K562 (cell line): ENCODE measurements around the gene PLEKHA6. TPM values are rescaled to one million over a fixed set of nuclear protein-coding genes. Genes with fewer than 3 reads are reported as not detected.

Source experiments
- ATAC-seq: fragments of 200-7000 bp; cut with Tn5 transposase; 3 replicates; pipeline ENCODE4 v1.9.1; 2020; ENCODE audit warnings: moderate library complexity
- BruUV-seq: library from RNA; stranded (reverse); fragments of 400-500 nt; replicated peaks from 2 replicates; lab custom pipeline; 2021; lab: Mats Ljungman, UMichigan
- CTCF ChIA-PET: fragments of 300-600 bp; formaldehyde crosslinking; extraction: SDS; loops from one replicate; lab custom pipeline; 2021; ENCODE audit warnings: low intra/inter-chr PET ratio; lab: Yijun Ruan, JAX
- POLR2A ChIA-PET: fragments of 300-600, 350-650 bp; sonication (Branson Sonifier 250); formaldehyde crosslinking; extraction: SDS; loops from one replicate; lab custom pipeline; 2021; ENCODE audit warnings: antibody characterized with exemption, inconsistent platforms; lab: Yijun Ruan, JAX
- DNase-seq, 4 experiments: peaks; one replicate each; pipeline versions ENCODE4 v3.0.0 to v3.0.0-alpha.2; 2011 to 2018; ENCODE audit warnings: low spot score in 3 of 4, mixed read lengths in 3 of 4; ENCODE audit errors: extremely low read depth in 1 of 4
- FAIRE-seq: peaks from 2 replicates; lab custom pipeline; 2011; peaks lifted over from hg19 to GRCh38; lab: Jason Lieb, UNC
- H2AFZ ChIP-seq: 2 replicates; pipeline ENCODE4 v1.6.0; 2011; ENCODE audit warnings: low read depth, low read length, control low read depth, inconsistent platforms
- H3K27ac ChIP-seq: fragments of 200-600 bp; 3 replicates; pipeline ENCODE4 v1.8.0; 2011; ENCODE audit warnings: low read depth, mild to moderate bottlenecking, control low read depth, inconsistent platforms, low read length, moderate library complexity, mixed read lengths; ENCODE audit errors: extremely low read depth
- H3K27me3 ChIP-seq, 2 experiments: fragments of 300-600 bp in 1 of 2; 2 replicates in 1 of 2; 3 replicates in 1 of 2; pipeline versions ENCODE4 v1.6.0 to v1.8.0; 2011; ENCODE audit warnings: inconsistent platforms in 2 of 2, low read length in 2 of 2, mild to moderate bottlenecking in 1 of 2, mixed read lengths in 1 of 2, moderate library complexity in 1 of 2; ENCODE audit not compliant: control insufficient read depth in 2 of 2, insufficient read depth in 2 of 2
- H3K36me3 ChIP-seq: fragments of 300-600 bp; 3 replicates; pipeline ENCODE4 v1.8.0; 2011; ENCODE audit warnings: mild to moderate bottlenecking, low read length, inconsistent platforms; ENCODE audit not compliant: control insufficient read depth, insufficient read depth
- H3K4me1 ChIP-seq, 2 experiments: fragments of 200-600 bp in 1 of 2; replicated peaks in 1 of 2; 2 replicates in 1 of 2; 3 replicates in 1 of 2; pipeline versions ENCODE4 v1.5.1 to v1.8.0; 2011; ENCODE audit warnings: inconsistent platforms in 2 of 2, low read length in 2 of 2, mild to moderate bottlenecking in 1 of 2, mixed read lengths in 1 of 2, moderate library complexity in 1 of 2; ENCODE audit not compliant: control insufficient read depth in 2 of 2, insufficient read depth in 2 of 2
- H3K4me2 ChIP-seq: 2 replicates; pipeline ENCODE4 v1.6.1; 2011; ENCODE audit warnings: low read length, control low read depth, inconsistent platforms, mixed read lengths; ENCODE audit not compliant: insufficient read depth
- H3K4me3 ChIP-seq: fragments of 200-600 bp; sonication (generic), shearing (Covaris generic); 2 replicates; pipeline ENCODE4 v1.5.1; 2016; ENCODE audit warnings: control low read depth, inconsistent platforms
- H3K79me2 ChIP-seq: fragments of 200-600 bp; 3 replicates; pipeline ENCODE4 v1.8.0; 2011; ENCODE audit warnings: low read length, inconsistent platforms; ENCODE audit not compliant: control insufficient read depth, insufficient read depth
- H3K9ac ChIP-seq, 2 experiments: 2 replicates each; pipeline versions ENCODE4 v1.6.0 to v1.6.1; 2011; ENCODE audit warnings: low read depth in 2 of 2, low read length in 2 of 2, control low read depth in 1 of 2, inconsistent platforms in 1 of 2, mild to moderate bottlenecking in 1 of 2, mixed read lengths in 1 of 2; ENCODE audit not compliant: insufficient read depth in 1 of 2
- H3K9me1 ChIP-seq: one replicate; pipeline ENCODE4 v1.6.0; 2011; ENCODE audit warnings: inconsistent platforms, mild to moderate bottlenecking, low read length, moderate library complexity; ENCODE audit not compliant: control insufficient read depth, insufficient read depth
- H3K9me3 ChIP-seq: replicated peaks from 2 replicates; pipeline ENCODE4 v1.5.1; 2011; ENCODE audit warnings: low read depth, low read length, inconsistent platforms; ENCODE audit not compliant: control insufficient read depth, insufficient read depth
- H4K20me1 ChIP-seq: replicated peaks from 2 replicates; pipeline ENCODE4 v1.6.1; 2011; ENCODE audit warnings: low read length, inconsistent platforms, mixed read lengths; ENCODE audit not compliant: control insufficient read depth, insufficient read depth
- E2F1 ChIP-seq: sonication (generic); formaldehyde crosslinking; IDR thresholded peaks from 2 replicates; pipeline ENCODE4 v1.8.1; 2023; ENCODE audit warnings: mild to moderate bottlenecking, missing genetic modification reagents, moderate library complexity
- ELF2 ChIP-seq: fragments of 250-450 bp; sonication (Bioruptor Pico); IDR thresholded peaks from 2 replicates; pipeline ENCODE4 v1.5.0; 2021; ENCODE audit warnings: mild to moderate bottlenecking
- KAT2B ChIP-seq: IDR thresholded peaks from one replicate; pipeline ENCODE4 v1.6.1; 2012; ENCODE audit warnings: low read depth, mild to moderate bottlenecking, control low read depth, inconsistent platforms, low read length, moderate library complexity
- KLF10 ChIP-seq: fragments of 250-450 bp; sonication (Bioruptor Pico); IDR thresholded peaks from 2 replicates; pipeline ENCODE4 v1.6.1; 2021; ENCODE audit warnings: matching md5 sums
- MAZ ChIP-seq, 2 experiments: fragments of 450-650 bp in 1 of 2; sonication (generic) in 1 of 2; formaldehyde crosslinking; IDR thresholded peaks in 1 of 2; conservative IDR thresholded peaks in 1 of 2; 2 replicates each; pipeline versions ENCODE4 v1.4.0 to v1.5.0; 2020; ENCODE audit warnings: mild to moderate bottlenecking in 1 of 2, missing genetic modification reagents in 1 of 2
- NCOA6 ChIP-seq: fragments of 450-650 bp; IDR thresholded peaks from 2 replicates; pipeline ENCODE4 v1.6.1; 2017; ENCODE audit warnings: mild to moderate bottlenecking
- SRSF3 ChIP-seq: fragments of 200-400 bp; formaldehyde crosslinking; IDR thresholded peaks from 2 replicates; pipeline ENCODE4 v1.6.1; 2016; ENCODE audit warnings: mild to moderate bottlenecking, low read length, moderate library complexity; ENCODE audit not compliant: insufficient read depth
- TARDBP ChIP-seq: fragments of 450-650 bp; IDR thresholded peaks from 2 replicates; pipeline ENCODE4 v1.6.1; 2016
- TGIF2 ChIP-seq: sonication (generic); formaldehyde crosslinking; IDR thresholded peaks from 2 replicates; pipeline ENCODE4 v1.8.1; 2022; ENCODE audit warnings: mild to moderate bottlenecking, missing genetic modification reagents, moderate library complexity
- VEZF1 ChIP-seq: fragments of 200-800 bp; sonication (Bioruptor generic); IDR thresholded peaks from 2 replicates; pipeline ENCODE4 v1.6.1; 2017; ENCODE audit warnings: missing genetic modification characterization, missing compliant biosample characterization
- XRCC3 ChIP-seq: fragments of 450-650 bp; IDR thresholded peaks from 2 replicates; pipeline ENCODE4 v1.6.1; 2017; ENCODE audit warnings: mild to moderate bottlenecking, moderate library complexity
- ZFP1 ChIP-seq: fragments of 450-650 bp; formaldehyde crosslinking; IDR thresholded peaks from 2 replicates; pipeline ENCODE4 v1.4.0; 2020; ENCODE audit warnings: mild to moderate bottlenecking, mixed read lengths
- ZNF507 ChIP-seq: conservative IDR thresholded peaks from 2 replicates; pipeline ENCODE4 v1.6.1; 2017; ENCODE audit warnings: missing genetic modification characterization, missing compliant biosample characterization
- WGBS: fragments of 100-300 bp; shearing (Covaris generic); methylation state at CpG from one replicate; pipeline ENCODE4 v1.1.6; 2016; ENCODE audit warnings: low coverage, mixed read lengths; ENCODE audit not compliant: insufficient coverage; ENCODE audit errors: missing lambda C conversion rate; 5-methylcytosine and 5-hydroxymethylcytosine counted together
- in situ Hi-C: fragments of 300-500 bp; cut with MboI; formaldehyde crosslinking; loops from 4 replicates; pipeline ENCODE4 v1.15.0; 2018; ENCODE audit warnings: inconsistent platforms, mixed read lengths
- intact Hi-C: fragments of 100-400 bp; cut with micrococcal nuclease; formaldehyde crosslinking; loops from 2 replicates; pipeline ENCODE4 v1.14.2; 2022
- polyA plus RNA-seq, 8 experiments: library from polyadenylated mRNA; depleted of rRNA in 4 of 8; stranded (reverse) in 5 of 8; unstranded in 3 of 8; fragments of >200 nt; fragmentation: Nextera tagmentation in 2 of 8; fragmentation: Illumina TruSeq in 1 of 8; extraction: Ambion mirVana in 2 of 8; extraction: Trizol in 1 of 8; gene quantifications; 2 replicates each; pipeline versions ENCODE4 v1.2.1 to v1.2.3, GENCODE V29; 2011 to 2014; ENCODE audit warnings: inconsistent platforms in 1 of 8, missing spikeins in 1 of 8
- total RNA-seq, 7 experiments: library from RNA; depleted of rRNA in 6 of 7; stranded (reverse); fragments of >200 nt in 6 of 7; fragmentation: Illumina TruSeq in 2 of 7; extraction: Trizol in 2 of 7; gene quantifications; 2 replicates each; pipeline versions ENCODE4 v1.2.1 to v1.2.3, GENCODE V29; 2011 to 2021; ENCODE audit warnings: low replicate concordance in 1 of 7

Gene PLEKHA6
- total and polyA plus RNA-seq, 9 of the 15 experiments (the other 6 are each of a cell fraction or from before 2014, with no cell fraction given), result under 0.01 to 0.33 (median 0.01) TPM; not detected in 4

GRCh38 chr1:204284929-204285328 lies 74.8 kb downstream of the PLEKHA6 start (continued):
- TF ChIP-seq E2F1 (CRISPR knock-in tag) (no peak), KLF10 (no peak), TARDBP (no peak), ZNF507 (no peak), TGIF2 (CRISPR knock-in tag) (no peak), XRCC3 (no peak), KAT2B (no peak)

DNA sequence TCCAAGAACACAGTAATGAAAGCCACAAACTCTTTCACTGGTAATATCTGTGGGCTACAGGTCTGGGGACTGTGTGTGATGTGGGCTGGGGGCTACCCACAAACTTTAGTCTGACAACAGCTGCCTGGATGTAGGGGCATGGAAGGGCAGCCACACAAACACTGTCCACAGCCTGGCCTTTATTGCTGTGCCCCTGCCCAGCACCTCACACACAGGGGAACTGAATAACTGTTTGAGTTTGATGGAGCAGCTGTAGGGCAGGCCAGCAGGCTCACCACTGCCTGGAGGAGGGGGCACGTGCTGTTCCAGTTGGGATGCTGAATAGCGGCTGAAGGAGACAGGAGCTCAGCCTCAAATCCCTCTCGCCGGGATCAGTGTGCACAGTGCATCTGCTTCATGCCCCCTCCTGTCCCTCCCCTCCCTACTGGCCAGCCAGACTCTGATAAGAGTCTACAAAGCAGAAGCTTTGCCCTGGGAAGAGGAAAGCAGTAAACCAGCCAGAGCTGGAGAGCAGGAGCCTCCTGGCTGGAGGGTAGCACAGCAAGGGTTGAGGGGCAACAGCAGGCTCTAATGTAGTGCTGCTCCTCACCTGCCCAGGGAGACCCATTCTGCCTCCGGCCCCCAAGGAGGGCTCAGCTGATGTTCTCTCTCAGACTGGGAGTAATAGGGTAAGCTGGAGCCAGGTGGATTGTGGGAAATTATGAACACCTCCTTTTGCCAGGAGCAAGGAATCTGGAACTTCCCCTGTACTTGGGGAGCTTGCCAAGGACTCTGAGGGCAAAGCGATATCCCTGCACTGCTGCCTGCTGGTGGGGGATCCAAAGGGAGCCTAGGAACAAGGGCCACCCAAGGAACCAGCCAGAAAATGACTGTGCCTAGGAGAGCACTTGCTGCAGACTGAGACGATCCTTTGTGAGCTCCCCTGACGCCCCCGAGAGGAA lies 75.7 kb downstream of the PLEKHA6 start:
- ATAC-seq, result no peak
- no peak for FAIRE-seq
- in situ Hi-C loops, result no loop called here
- POLR2A ChIA-PET, result interaction anchor here (0.5 to 2.0 kb wide), 5 partner anchors 9 to 820 kb away, joined by 3 to 6 read pairs (median 3); no protein-coding TSS in a partner anchor
- Histone ChIP-seq H3K27ac (no peak overlapping the region), H4K20me1 (0 out of 2 replicates have a peak, but pooled peaks cover 6% of the 10 kb centered on the region), H2AFZ (no peak overlapping the region), H3K79me2 (no peaks in the 10 kb centered on the region), H3K4me2 (no peak overlapping the region), H3K4me1 (peaks cover 0 to 12% of the 10 kb centered on the region in 2 experiments; a peak in 2 of 5 replicates), H3K4me3 (no peak overlapping the region), H3K9me1 (no peaks in the 10 kb centered on the region), H3K27me3 (peaks cover 9 to 63% of the 10 kb centered on the region in 2 experiments), H3K9me3 (no peaks in the 10 kb centered on the region), H3K36me3 (no peaks in the 10 kb centered on the region), H3K9ac (no peak overlapping the region)
- 0% methylated on average over 9 of the region's 9 CpGs for WGBS
- no peak for DNase-seq
- intact Hi-C loops, result no loop called here
- no TSS peak for BruUV-seq
- TF ChIP-seq ZFP1 (CRISPR knock-in tag) (peak; percentile 12; the same call in 1 of the 2 replicates), MAZ (CRISPR knock-in tag; conservative IDR thresholded peaks at IDR 0.05 in 1 of 2, IDR thresholded peaks at IDR 0.05 in 1 of 2) (0 out of 4 replicates have a peak, but pooled peaks of 1 of the 2 experiments have one; percentile 30), VEZF1 (CRISPR knock-in tag) (peak; percentile 67; the same call in 1 of the 2 replicates), NCOA6 (no peak), SRSF3 (no peak), ELF2 (CRISPR knock-in tag) (0 out of 2 replicates have a peak, but pooled peaks have one; percentile 19)
- TF ChIP-seq, all 486 proteins: peak for 4
- CTCF ChIA-PET, result no interaction called here
